Glomerular visceral epithelial cell (primary cell): Measurements from ENCODE around the gene GYPC.
A peak's percentile ranks its signal among the peaks of the same experiment; 100 is the strongest.

Source experiments
- DNase-seq: peaks from one replicate; pipeline ENCODE4 v3.0.0-alpha.2; 2016; ENCODE audit errors: extremely low spot score

GYPC gene

GRCh38 chr2:126650994-126651393 lies 5.0 kb upstream of the GYPC start:
- no peak for DNase-seq

- no peak for DNase-seq
Measured at GRCh38 chr2:126652323-126652891, 3.6 kb upstream of the GYPC start.

- no peak for DNase-seq
Measured at GRCh38 chr2:126653109-126653508, 2.8 kb upstream of the GYPC start.

GRCh38 chr2:126653761-126654160 lies 2.2 kb upstream of the GYPC start:
- DNase-seq, result no peak

- no peak for DNase-seq
Measured at GRCh38 chr2:126655051-126655450, 907 bp upstream of the GYPC start.

- DNase-seq, result peak; percentile 48
Measured at GRCh38 chr2:126656431-126657147, 631 bp downstream of the GYPC start.

- DNase-seq, result peak; percentile 67
Measured at GRCh38 chr2:126657148-126657635, 1.2 kb downstream of the GYPC start.

GRCh38 chr2:126657636-126658318 lies 1.8 kb downstream of the GYPC start:
- DNase-seq, result peak; percentile 97

GRCh38 chr2:126658319-126658904 lies 2.5 kb downstream of the GYPC start:
- no peak for DNase-seq

DNA sequence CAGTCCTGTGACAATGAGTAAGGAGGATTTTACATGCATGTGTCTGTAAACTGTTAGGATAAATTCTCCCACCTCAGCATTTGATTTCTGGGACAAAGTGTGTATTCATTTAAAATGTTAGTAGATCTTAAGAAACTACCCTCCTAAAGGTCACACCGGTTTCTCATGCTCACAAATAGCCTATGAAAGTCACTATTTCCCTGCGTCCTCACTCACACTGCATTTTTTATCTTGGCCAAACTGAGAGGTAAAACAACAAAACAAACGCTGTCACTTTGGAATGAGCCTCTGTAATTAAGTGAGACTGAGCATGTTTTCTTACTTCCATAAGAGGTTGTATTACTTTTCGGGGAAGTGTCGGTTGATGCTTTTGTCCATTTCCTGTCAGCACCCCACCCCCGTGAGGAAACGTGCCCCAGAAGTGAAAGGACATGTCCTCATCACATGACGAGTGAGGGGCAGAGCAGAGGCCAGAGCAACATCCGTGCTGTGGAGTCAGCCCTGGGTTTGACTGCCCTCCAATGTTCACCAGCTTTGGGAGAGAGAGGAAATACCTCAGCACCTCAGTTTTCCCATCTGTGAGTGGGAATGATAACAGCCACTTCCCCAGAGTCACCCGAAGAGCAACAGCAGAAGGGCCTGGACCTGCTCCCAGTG lies 3.1 kb downstream of the GYPC start:
- no peak for DNase-seq

GRCh38 chr2:126659562-126660467 lies 3.9 kb downstream of the GYPC start:
- no peak for DNase-seq

DNA sequence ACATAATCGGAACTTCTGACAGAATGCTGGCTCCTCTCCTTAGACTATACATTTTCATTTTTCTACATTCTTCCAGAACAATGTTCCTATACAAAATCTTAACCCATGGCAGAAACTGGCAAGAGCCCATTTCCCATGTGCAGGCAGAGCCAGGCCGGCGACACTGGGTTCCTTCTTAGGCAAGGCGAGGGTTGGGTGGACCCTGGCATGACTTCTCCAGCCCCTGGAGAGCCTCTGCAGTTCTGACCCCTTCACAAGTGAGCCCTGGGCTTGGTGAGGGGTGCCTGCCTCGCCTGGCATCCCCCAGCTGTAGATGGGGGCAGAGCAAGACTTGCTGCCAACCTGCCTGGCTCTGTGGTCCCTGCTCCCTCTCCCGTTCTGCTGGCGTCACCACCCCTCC lies 5.0 kb downstream of the GYPC start:
- DNase-seq, result no peak

DNA sequence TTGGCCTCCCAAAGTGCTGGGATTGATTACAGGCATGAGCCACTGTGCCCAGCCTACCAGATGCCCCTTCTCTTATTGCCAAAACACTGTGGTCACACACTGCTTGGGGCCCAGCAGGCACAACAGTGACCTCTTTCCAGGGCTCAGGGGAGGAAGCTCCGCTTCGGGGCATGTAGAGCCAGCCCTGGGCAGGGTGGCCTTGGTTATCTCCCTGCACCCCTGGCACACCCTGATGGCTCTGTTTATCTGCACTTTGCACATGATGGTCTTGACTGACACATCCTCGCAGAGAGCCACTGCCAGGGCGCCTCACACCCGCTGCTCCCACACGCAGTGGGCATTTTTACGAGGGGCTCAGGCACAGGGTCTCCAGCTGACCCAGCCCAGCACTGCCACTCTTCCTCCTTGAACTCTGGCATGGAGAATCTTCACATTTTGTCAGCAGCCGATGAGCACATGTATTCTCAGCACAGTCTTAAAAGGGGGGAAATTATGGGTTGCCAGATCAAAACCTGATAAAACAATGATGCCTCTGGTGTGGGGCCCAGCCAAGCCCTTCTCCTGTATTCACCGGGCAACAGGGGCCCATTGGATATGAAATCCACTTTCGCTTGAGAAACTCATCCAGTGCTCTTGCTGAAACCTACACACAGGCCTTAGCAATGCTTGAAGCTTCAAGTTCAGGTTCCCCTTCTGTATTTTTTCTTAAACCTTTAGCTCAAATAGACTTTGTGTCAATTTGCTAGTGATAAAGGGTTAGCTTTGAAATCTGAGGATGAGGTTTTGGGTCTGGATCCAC lies 5.9 kb downstream of the GYPC start:
- DNase-seq, result no peak

DNA sequence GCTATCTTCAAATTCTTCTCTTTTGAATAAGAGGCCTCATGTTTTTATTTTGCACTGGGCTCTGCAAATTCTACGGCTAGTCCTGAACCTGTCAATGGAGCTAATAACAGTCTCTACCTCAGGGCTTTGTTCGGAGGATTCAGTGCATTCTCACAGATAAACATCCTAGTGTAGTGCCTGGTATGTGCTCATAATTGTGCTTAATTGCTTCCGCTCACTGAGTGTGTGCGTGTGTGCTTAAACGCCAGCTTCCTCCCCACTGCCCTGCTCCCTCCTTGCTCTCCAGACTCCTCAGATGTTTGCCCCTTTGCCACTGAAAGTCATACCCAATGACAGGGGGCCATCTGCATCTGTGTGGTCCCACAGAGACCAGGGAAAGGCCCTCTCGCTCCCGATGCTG lies 6.7 kb downstream of the GYPC start:
- DNase-seq, result no peak

DNA sequence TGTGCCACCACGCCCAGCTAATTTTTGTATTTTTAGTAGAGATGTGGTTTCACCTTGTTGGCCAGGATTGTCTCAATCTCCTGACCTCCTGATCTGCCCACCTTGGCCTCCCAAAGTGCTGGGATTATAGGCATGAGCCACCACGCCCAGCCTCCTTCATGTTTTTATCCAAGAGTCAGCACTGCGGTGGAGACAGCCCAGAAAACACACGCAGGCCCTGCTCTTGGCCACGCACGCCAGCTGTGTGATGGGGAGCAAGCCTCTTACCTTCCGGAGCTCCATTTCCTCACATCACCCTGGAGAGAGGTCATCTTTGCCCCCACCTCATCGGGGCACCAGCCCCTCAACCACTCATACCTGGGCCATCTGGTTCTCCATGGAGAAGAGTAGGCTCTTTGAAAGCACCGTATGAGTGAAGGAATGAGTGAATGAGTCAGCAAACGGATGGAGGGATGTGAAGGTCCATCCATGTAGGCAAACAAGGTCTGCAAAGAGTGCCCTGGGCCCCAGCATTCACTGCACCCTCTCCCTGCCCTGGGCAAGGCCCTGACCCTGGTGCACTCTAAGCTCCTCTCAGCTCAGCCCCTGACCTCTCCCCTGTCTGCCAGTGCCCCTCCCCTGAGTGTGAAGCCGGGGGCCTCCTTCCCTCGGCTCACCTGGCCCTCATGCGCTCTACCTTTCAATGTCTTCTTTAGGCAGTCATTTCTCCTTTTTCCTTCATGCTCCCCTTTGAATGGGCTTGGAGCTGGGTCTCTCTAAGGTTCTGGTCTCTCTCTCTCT lies 7.4 kb downstream of the GYPC start:
- no peak for DNase-seq

DNA sequence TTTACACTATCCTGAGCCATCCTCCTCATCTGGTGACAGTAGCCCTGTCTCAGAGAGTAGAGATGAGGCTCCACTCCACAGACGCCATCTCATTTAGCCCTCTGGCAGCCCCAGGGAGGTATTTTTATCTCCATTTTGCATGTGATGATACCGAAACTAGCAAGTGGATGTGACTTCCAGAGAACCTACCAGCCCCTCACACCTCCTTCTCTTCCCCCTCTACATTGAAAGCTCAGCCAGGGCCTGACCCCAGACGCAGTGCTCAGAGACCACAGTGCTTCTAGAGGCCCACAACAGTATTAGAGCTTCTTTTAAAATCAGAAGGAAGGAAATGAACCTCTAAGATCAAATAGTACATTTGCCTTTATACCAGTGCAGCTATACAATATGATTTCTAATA lies 8.3 kb downstream of the GYPC start:
- DNase-seq, result no peak

- DNase-seq, result no peak
Measured at GRCh38 chr2:126664639-126665038, 8.7 kb downstream of the GYPC start.

GRCh38 chr2:126665483-126665882 lies 9.5 kb downstream of the GYPC start:
- DNase-seq, result no peak

GRCh38 chr2:126668254-126668653 lies 12.3 kb downstream of the GYPC start:
- DNase-seq, result no peak
